ENCODE data around the gene ZGRF1.

GRCh38 chr4:112642526-112642925, 5.8 kb upstream of the ZGRF1 start:
- TF ChIP-seq POLR2AphosphoS5 (IDR thresholded peaks at IDR 0.05; ENCODE audit: low read depth, low read length) (no peak), CTCF (IDR thresholded peaks at IDR 0.05 in 2 of 3, conservative IDR thresholded peaks at IDR 0.05 in 1 of 3; ENCODE audit: borderline replicate concordance in 1 of 3, insufficient read depth in 1 of 3, low read depth in 2 of 3, low read length in 2 of 3) (no peak), POLR2A (IDR thresholded peaks at IDR 0.05; ENCODE audit: borderline replicate concordance, extremely low read depth, insufficient read depth, insufficient read length) (no peak), ZFX (IDR thresholded peaks at IDR 0.05) (no peak)

Data from HCT116 (cell line).